Immature natural killer cell (primary cell): Measurements from ENCODE around the gene CDKN2C. TPM values are rescaled to one million over a fixed set of nuclear protein-coding genes. Genes with fewer than 3 reads are reported as not detected.
"Not testable (repeated sequence)": the region's sequence is repeated elsewhere in the genome, so short reads cannot be mapped to it uniquely, and the experiment has no call there.

ENCODE experiments used
- DNase-seq, 3 donors: peaks; one replicate each; pipeline ENCODE4 v3.0.0; 2022; ENCODE audit warnings: mixed read lengths in 1 of 3
- H3K27ac Mint-ChIP-seq, 6 donors: one replicate each; pipeline ENCODE4 v1.8.0; 2020; ENCODE audit warnings: mixed read lengths in 6 of 6, mild to moderate bottlenecking in 5 of 6, inconsistent platforms in 4 of 6, moderate library complexity in 3 of 6
- H3K27me3 Mint-ChIP-seq, 3 donors: one replicate each; pipeline ENCODE4 v1.8.0; 2020 to 2021; ENCODE audit warnings: low read depth in 3 of 3, mild to moderate bottlenecking in 3 of 3, mixed read lengths in 3 of 3, moderate library complexity in 3 of 3, inconsistent platforms in 1 of 3
- H3K36me3 Mint-ChIP-seq, 3 donors: one replicate each; pipeline ENCODE4 v1.8.0; 2020; ENCODE audit warnings: mixed read lengths in 3 of 3, inconsistent platforms in 2 of 3, mild to moderate bottlenecking in 2 of 3
- H3K4me1 Mint-ChIP-seq, 2 donors: one replicate each; pipeline ENCODE4 v1.8.0; 2020; ENCODE audit warnings: inconsistent platforms in 2 of 2, mild to moderate bottlenecking in 2 of 2, mixed read lengths in 2 of 2, moderate library complexity in 1 of 2
- H3K4me3 Mint-ChIP-seq, 5 donors: one replicate each; pipeline ENCODE4 v1.8.0; 2020; ENCODE audit warnings: mild to moderate bottlenecking in 5 of 5, mixed read lengths in 5 of 5, inconsistent platforms in 3 of 5, moderate library complexity in 3 of 5
- H3K9me3 Mint-ChIP-seq, 6 donors: one replicate each; pipeline ENCODE4 v1.8.0; 2020; ENCODE audit warnings: mild to moderate bottlenecking in 6 of 6, mixed read lengths in 6 of 6, inconsistent platforms in 4 of 6, moderate library complexity in 3 of 6
- polyA plus RNA-seq, 3 donors: library from polyadenylated mRNA; unstranded; fragments of 300-500 nt; fragmentation: Illumina TruSeq; gene quantifications; one replicate each; pipeline ENCODE4 v1.2.3, GENCODE V29; 2021

Gene CDKN2C
- polyA plus RNA-seq, 3 donors from 2014 or later: 12.7 to 22.8 (median 18.2) TPM

DNA sequence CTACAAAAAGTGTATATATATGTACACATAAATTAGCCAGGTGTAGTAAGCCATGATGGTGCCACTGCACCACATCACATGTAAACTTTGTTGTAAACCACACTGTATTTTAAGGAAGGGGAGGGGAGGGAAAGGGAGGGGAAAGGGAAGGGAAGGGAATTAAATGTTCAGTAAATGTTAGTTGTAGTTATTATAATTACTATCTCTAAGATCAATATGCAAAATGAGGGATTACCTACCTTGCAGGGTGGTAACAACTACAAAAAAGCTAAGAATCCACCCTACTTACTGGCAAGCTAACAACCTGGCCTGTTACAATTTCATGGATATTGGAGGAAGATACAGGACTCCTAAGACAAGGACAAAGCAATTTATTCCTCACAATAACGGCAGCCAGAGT is 27.7 kb upstream of the CDKN2C start:
- Mint-ChIP-seq H3K9me3 (no peaks in the 10 kb centered on the region), H3K4me1 (peaks cover 23 to 60% of the 10 kb centered on the region in 2 donors), H3K27ac (no peak overlapping the region), H3K27me3 (peaks cover 0 to 1% (median 0%) of the 10 kb centered on the region in 3 donors), H3K36me3 (no peaks in the 10 kb centered on the region), H3K4me3 (no peak overlapping the region)
- DNase-seq: no peak

DNA sequence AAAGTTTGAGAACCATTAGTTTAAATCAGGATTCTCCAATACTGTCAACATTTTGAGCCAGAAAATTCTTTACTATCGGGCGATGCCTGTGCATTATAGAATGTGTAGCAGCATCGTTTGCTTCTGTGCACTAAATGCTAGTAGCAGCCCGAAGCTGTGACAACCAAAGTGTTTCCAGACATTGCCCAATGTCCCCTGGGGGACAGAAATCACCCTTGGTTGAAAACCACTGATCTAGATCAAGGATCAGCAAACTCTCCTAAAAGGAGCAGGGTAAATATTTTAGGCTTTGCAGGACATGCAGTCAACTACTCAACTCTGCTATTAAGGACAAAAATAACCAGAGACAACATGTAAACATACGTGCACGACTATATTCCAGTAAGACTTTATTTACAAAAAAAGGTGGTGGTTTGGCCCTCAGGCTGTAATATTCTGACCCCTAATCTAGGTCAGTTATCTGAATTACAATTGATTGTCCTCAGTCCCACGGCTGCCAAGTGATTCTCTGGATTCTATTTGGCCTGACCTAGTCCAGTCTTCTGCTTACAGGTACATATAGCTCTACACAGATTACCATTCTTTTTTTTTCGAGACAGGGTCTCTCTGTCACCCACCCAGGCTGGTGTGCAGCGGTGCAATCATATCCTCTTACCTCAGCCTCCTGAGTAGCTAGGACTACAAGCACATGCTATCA is 20.6 kb upstream of the CDKN2C start:
- no peak for DNase-seq
- no peaks in the 10 kb centered on the region for H3K9me3 Mint-ChIP-seq
- no peaks in the 10 kb centered on the region for H3K36me3 Mint-ChIP-seq
- H3K4me3 Mint-ChIP-seq: no peak overlapping the region
- H3K4me1 Mint-ChIP-seq: peaks cover 30 to 60% of the 10 kb centered on the region in 2 donors
- peaks cover 0 to 3% (median 0%) of the 10 kb centered on the region in 3 donors for H3K27me3 Mint-ChIP-seq
- H3K27ac Mint-ChIP-seq: no peak overlapping the region

DNA sequence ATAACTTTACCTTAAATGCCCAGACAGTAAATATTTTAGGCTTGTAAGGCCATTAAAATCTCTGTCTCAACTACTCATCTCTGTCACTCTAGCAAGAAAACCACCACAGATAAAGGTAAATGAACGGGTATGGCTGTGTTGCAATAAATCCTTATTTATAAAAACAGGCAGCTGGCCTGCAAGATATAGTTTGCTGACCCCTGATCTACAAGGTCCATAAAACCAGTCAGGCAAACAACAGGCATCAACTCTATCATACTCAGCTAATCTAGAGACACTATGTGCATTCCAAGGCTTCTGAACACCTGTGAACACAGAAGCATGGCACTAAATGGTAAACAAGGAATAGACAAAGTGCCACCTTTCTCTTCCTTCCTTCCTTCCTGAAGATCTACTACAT is 19.6 kb upstream of the CDKN2C start:
- Mint-ChIP-seq H3K27me3 (peaks cover 0 to 3% (median 0%) of the 10 kb centered on the region in 3 donors), H3K36me3 (no peaks in the 10 kb centered on the region), H3K27ac (peak overlapping the region in 1 of 6 donors; percentile 25), H3K9me3 (no peaks in the 10 kb centered on the region), H3K4me3 (no peak overlapping the region), H3K4me1 (peaks cover 26 to 53% of the 10 kb centered on the region in 2 donors)
- DNase-seq: no peak

DNA sequence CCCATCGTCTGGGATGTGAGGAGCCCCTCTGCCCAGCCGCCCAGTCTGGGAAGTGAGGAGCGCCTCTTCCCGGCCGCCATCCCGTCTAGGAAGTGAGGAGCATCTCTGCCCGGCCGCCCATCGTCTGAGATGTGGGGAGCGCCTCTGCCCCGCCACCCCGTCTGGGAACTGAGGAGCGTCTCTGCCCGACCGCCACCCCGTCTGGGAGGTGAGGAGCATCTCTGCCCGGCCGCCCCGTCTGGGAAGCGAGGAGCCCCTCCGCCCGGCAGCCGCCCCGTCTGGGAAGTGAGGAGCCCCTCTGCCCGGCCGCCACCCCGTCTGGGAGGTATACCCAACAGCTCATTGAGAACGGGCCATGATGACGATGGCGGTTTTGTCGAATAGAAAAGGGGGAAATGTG is 17.5 kb upstream of the CDKN2C start:
- not testable (repeated sequence) for H3K27me3 Mint-ChIP-seq, H3K9me3 Mint-ChIP-seq, DNase-seq, H3K4me3 Mint-ChIP-seq, H3K36me3 Mint-ChIP-seq, H3K27ac Mint-ChIP-seq
- peaks cover 15 to 32% of the 10 kb centered on the region in 2 donors for H3K4me1 Mint-ChIP-seq

DNA sequence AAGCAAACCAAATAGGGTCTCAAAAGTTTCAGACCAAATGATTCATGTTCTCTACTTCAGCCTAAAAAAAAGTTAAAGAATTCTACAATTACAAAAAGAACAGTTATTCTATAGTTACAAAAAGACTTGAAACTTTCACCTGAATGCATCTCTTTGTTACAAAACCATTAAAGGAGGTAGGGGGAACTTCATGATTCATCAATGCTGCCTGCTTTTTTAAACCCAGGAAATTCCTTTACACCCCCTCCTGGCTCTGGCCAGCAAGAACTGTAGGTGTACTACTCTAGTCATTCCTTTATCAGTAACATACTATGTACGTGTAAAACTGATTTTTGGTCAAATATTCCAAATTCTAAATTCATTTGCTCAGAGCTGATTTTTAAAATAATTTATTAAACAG is 14.9 kb upstream of the CDKN2C start:
- Mint-ChIP-seq H3K27me3 (peaks cover 3 to 6% (median 5%) of the 10 kb centered on the region in 3 donors), H3K9me3 (no peaks in the 10 kb centered on the region), H3K4me1 (peaks cover 15 to 28% of the 10 kb centered on the region in 2 donors), H3K27ac (no peak overlapping the region), H3K36me3 (no peaks in the 10 kb centered on the region), H3K4me3 (no peak overlapping the region)
- no peak for DNase-seq

DNA sequence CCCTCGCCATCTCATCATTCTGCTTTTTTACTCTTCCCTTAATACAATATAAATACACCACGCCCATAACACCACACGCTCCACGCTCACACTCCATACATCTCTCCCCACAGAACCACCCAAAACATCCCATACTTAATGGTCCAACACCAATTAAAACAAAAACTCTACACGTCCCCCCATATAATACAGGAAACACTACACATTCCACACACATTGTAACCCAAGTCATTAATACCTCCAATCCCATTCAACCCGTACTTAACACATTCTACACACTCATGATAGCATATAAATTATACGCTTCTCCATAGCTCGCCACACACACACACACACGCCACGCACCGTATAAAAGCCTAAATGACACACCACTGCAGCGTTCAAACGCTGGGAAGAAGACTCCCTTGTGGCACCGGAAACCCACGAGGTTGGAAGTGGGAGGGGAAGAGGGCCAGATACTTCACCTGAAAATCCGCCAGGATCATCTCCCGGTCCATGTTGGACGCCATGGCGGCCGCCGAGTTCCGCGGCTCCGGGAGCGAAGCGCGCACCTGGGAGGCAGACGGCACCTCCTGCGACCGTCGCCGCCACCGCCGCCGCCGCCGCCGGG is 10.6 kb upstream of the CDKN2C start:
- no peak for DNase-seq
- peaks cover 17 to 20% of the 10 kb centered on the region in 2 donors for H3K4me1 Mint-ChIP-seq
- peaks cover 5 to 11% (median 6%) of the 10 kb centered on the region in 3 donors for H3K27me3 Mint-ChIP-seq
- peak overlapping the region; percentile 83 to 89 (median 85) for H3K4me3 Mint-ChIP-seq
- no peaks in the 10 kb centered on the region for H3K36me3 Mint-ChIP-seq
- peak overlapping the region; percentile 50 to 91 (median 85) for H3K27ac Mint-ChIP-seq
- H3K9me3 Mint-ChIP-seq: no peaks in the 10 kb centered on the region

DNA sequence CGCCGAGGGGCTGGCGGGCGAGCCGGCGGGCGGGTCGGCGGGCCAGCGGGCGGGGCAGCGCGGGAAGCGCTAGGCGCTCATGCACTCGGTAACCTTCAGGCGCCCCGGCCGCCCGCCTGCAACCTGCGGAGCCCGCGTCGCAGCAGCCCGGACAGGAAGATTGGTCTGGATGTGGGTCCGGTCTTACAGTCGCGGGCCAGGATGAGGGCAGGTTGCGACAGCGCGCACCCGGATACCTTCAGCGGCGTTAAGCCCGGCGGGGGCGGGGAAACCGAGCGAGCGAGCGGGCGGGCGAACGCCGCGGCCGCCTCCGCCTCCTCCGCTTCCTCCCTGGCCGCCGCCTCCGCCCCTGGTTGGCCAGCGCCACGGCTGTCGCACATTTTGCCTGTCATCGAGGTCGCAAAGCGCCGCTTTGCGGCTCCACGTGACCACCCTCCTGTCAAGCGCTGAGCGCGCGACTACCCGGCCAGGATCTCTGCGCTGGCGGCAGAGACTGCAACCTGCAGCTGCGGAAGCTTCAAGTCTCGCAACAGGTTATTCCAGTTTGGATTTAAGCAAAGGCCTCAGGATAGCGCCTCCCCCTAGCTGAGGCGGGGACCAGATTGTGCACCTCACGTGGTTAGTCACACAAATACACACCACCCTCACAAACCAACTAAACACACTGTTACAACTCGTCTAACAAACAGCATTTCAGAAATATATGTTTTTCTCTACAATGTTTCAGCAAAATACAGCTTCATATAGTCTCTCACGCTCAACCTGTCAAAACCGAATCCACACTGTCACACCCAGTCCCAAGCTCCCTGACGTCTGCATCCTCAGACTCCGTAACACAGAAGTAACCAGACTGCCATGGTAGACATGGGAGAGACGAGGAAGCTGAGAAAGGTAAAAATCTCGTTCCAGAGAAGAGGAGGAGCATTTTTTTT is 9.9 kb upstream of the CDKN2C start, which contains the start of gene FAF1:
TSS of gene FAF1 (minus strand) at position 355 of the 932 bp plus-strand sequence. CDS start 456 bp downstream, outside the sequence.
- no peaks in the 10 kb centered on the region for H3K9me3 Mint-ChIP-seq
- H3K27me3 Mint-ChIP-seq: peaks cover 5 to 11% (median 6%) of the 10 kb centered on the region in 3 donors
- peak; percentile 98 to 99 (median 98) for DNase-seq
- H3K4me1 Mint-ChIP-seq: peaks cover 17 to 20% of the 10 kb centered on the region in 2 donors
- H3K4me3 Mint-ChIP-seq: peak within 1 kb of the TSS; percentile 85 to 99 (median 89)
- peak within 1 kb of the TSS; percentile 81 to 98 (median 94) for H3K27ac Mint-ChIP-seq
- no peaks in the 10 kb centered on the region for H3K36me3 Mint-ChIP-seq

DNA sequence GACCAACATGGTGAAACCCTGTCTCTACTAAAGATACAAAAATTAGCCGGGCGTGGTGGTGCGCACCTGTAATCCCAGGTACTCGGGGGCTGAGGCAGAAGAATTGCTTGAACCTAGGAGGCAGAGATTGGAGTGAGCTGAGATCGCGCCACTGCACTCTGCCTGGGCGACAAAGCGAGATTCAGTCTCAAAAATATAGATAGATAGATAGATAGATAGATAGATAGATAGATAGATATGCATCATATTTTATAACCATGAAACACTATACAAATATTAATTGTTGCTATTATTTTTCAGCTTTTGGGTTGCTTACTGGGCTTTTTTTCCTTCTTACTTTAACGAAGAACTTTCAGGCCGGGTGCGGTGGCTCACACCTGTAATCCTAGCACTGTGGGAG is 5.2 kb upstream of the CDKN2C start:
- H3K36me3 Mint-ChIP-seq: no peaks in the 10 kb centered on the region
- H3K4me3 Mint-ChIP-seq: no peak overlapping the region
- peaks cover 15 to 22% of the 10 kb centered on the region in 2 donors for H3K4me1 Mint-ChIP-seq
- no peak overlapping the region for H3K27ac Mint-ChIP-seq
- DNase-seq: no peak
- H3K9me3 Mint-ChIP-seq: no peaks in the 10 kb centered on the region
- H3K27me3 Mint-ChIP-seq: peaks cover 4 to 16% (median 8%) of the 10 kb centered on the region in 3 donors

DNA sequence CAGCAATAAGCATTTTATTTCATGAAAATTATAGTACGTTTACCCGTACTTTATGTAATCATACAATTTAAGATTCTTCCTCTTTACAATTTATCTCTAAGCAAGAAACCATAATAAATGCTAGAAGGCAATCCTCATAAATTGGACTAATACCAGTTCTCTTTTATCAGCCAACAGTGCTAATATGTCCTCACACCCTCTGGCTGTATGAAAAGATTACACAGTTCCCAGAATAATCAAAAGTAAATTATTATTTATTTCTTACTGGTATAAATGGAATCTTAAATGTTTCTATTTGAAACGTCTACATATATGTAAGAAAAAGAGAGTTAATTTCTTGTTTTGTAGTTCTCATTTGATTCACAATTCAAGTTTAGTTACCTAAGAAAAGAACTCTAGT is 3.1 kb upstream of the CDKN2C start:
- Mint-ChIP-seq H3K4me3 (peak overlapping the region in 3 of 5 donors; percentile 97 to 99 (median 99)), H3K4me1 (peaks cover 23 to 34% of the 10 kb centered on the region in 2 donors), H3K9me3 (no peaks in the 10 kb centered on the region), H3K27ac (peak overlapping the region; percentile 92 to 97 (median 95)), H3K27me3 (peaks cover 0 to 8% (median 4%) of the 10 kb centered on the region in 3 donors), H3K36me3 (no peaks in the 10 kb centered on the region)
- no peak for DNase-seq

DNA sequence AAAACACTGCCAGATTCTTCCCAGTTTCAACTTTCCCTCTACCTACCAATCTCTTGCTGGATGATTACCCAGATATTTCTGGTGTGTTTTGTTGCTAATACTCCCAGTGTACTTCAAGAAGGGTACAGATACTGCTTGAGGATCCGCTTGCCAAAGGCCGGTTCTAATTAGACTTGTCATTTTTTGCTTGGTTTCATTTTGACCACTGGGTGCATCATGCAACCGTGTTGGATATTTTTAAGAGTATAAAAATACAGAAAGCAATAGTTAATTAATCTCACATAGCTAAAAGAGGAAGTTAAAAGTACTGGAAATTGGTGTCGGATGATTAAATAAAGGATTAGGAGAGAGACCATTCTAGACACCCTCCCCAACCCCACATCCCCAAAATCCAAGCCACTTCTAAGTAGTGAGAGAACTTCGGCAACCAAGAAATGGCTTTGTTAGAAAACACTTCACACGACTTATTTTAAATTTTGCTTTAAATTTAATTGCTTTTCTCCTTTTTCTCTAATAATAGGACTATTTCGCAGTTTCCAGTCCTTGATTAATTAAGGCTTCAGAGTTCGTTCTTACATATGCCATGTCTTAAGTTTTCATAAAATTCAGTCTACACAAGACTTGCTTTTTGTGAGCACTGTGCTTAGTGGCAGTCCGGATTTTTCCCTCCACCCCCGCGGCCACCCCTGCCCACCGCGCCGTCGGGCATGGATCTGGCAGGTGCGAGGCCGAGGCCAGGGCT is 2.5 kb upstream of the CDKN2C start:
- Mint-ChIP-seq H3K36me3 (no peaks in the 10 kb centered on the region), H3K27me3 (peaks cover 0 to 8% (median 4%) of the 10 kb centered on the region in 3 donors), H3K4me3 (peak overlapping the region; percentile 95 to 99 (median 99)), H3K9me3 (no peaks in the 10 kb centered on the region), H3K4me1 (peaks cover 25 to 37% of the 10 kb centered on the region in 2 donors), H3K27ac (peak overlapping the region; percentile 92 to 97 (median 95))
- DNase-seq: no peak

DNA sequence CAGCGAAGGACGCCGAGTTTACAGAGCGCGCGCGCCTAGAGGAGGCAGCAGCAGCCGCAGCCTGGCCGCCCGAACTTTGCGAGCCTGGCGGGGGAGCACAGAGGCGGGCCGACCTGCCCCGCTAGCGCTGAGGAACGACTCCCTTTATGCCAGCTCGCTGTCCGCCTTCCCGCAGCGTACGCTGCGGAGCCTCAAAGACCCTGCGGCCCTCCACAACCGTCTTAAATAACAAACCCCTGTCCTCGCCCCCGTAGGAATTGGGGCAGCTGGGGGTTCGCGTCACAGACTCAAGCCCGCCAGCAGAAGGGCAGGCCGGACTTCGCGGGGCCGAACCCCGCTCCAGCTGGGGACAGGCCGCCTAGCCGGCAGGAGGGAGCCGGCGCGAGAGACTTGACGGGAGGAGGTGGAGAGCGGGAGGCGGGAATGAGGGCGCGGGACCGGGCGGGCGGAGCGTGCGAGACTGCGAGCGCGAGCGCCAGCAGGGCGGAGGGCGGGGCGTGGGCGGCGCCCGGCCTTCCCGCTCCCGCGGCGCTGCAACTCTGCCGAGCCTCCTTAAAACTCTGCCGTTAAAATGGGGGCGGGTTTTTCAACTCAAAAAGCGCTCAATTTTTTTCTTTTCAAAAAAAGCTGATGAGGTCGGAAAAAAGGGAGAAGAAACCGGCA is 1.8 kb upstream of the CDKN2C start:
- Mint-ChIP-seq H3K4me3 (peak overlapping the region; percentile 95 to 99 (median 99)), H3K9me3 (no peaks in the 10 kb centered on the region), H3K27ac (peak overlapping the region; percentile 94 to 97 (median 96)), H3K4me1 (peaks cover 25 to 42% of the 10 kb centered on the region in 2 donors), H3K27me3 (peaks cover 0 to 8% (median 4%) of the 10 kb centered on the region in 3 donors), H3K36me3 (no peaks in the 10 kb centered on the region)
- peak; percentile 83 to 86 (median 85) for DNase-seq

DNA sequence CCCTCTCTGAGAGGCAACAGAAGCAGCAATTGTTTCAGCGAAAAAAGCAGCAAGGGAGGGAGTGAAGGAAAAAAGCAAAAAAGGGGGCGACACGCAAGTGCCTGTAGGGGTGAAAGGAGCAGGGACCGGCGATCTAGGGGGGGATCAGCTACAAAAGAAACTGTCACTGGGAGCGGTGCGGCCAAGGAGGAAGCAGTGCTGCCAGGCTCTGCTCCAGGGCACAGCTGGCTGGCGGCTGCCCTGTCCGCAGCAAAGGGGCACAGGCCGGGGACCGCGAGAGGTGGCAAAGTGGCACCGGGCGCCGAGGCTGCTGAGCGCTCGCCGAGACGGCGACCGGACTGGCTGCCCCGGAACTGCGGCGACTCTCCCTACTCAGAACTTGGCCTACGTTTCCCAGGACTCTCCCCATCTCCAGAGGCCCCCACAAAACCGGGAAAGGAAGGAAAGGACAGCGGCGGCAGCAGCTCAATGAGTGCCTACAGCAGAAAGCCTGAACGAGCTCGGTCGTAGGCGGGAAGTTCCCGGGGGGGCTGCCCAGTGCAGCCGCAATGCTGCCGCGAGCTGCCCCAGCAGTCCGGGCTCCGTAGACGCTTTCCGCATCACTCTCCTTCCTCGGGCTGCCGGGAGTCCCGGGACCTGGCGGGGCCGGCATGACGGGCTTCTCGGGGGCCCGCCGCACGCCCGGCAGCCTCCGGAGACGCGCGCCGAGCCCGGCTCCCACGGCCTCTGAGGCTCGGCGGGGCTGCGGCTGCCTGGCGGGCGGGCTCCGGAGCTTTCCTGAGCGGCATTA is 1.0 kb upstream of the CDKN2C start:
- peaks cover 25 to 48% of the 10 kb centered on the region in 2 donors for H3K4me1 Mint-ChIP-seq
- no peaks in the 10 kb centered on the region for H3K36me3 Mint-ChIP-seq
- H3K27ac Mint-ChIP-seq: peak overlapping the region; percentile 94 to 97 (median 96)
- peaks cover 0 to 8% (median 4%) of the 10 kb centered on the region in 3 donors for H3K27me3 Mint-ChIP-seq
- H3K9me3 Mint-ChIP-seq: no peaks in the 10 kb centered on the region
- peak overlapping the region; percentile 95 to 100 (median 99) for H3K4me3 Mint-ChIP-seq
- DNase-seq: peak; percentile 45 to 59 (median 47)
